ENCODE results near the gene KNOP1.
"Not testable (repeated sequence)": the region's sequence is repeated elsewhere in the genome, so short reads cannot be mapped to it uniquely, and the experiment has no call there.

The KNOP1 gene

DNA sequence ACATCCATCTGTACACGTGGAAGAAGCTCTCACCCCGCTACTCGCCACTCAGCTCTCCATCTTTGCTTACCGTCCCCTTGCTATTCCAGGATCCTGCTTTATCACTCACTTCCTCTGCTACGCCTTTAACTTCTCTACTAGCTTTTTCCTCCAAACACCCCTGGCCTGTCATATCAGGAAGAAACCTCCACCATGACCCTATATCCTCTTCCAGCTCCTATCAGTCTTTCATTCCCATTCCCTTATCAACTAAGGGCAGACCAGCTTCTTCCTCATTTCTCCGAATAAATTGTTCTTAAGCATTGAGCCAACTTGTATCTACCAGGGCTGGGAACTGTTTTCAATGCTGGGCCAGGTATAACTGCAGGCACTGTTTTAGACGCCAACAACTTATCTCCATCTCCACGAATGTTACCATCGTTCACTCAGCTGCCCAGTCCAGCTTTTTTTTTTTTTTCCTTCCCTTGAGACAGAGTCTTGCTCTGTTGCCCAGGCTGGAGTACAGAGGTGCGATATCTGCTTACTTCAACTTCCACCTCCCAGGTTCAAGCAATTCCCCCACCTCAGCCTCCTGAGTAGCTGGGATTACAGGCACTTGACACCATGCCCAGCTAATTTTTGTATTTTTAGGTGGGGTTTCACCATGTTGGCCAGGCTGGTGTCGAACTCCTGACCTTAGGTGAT lies 4.4 kb upstream of the KNOP1 start:
- H3K4me3 ChIP-seq (ENCODE audit: low read length) = no peak overlapping the region
- no peaks in the 10 kb centered on the region for H3K9me2 ChIP-seq (replicated peaks; ENCODE audit: control insufficient read depth, low read length)
- no peak overlapping the region for H3K27ac ChIP-seq (ENCODE audit: low read depth, low read length)
- H3K36me3 ChIP-seq (ENCODE audit: control insufficient read depth, low read length) = peaks cover 5% of the 10 kb centered on the region
- no peaks in the 10 kb centered on the region for H4K20me1 ChIP-seq (ENCODE audit: control insufficient read depth, insufficient read depth, low read depth, low read length)
- H3F3A ChIP-seq (ENCODE audit: control insufficient read depth, insufficient read depth) = no peaks in the 10 kb centered on the region
- TF ChIP-seq, protein P1, sequence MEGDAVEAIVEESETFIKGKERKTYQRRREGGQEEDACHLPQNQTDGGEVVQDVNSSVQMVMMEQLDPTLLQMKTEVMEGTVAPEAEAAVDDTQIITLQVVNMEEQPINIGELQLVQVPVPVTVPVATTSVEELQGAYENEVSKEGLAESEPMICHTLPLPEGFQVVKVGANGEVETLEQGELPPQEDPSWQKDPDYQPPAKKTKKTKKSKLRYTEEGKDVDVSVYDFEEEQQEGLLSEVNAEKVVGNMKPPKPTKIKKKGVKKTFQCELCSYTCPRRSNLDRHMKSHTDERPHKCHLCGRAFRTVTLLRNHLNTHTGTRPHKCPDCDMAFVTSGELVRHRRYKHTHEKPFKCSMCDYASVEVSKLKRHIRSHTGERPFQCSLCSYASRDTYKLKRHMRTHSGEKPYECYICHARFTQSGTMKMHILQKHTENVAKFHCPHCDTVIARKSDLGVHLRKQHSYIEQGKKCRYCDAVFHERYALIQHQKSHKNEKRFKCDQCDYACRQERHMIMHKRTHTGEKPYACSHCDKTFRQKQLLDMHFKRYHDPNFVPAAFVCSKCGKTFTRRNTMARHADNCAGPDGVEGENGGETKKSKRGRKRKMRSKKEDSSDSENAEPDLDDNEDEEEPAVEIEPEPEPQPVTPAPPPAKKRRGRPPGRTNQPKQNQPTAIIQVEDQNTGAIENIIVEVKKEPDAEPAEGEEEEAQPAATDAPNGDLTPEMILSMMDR (IDR thresholded peaks at IDR 0.05; ENCODE audit: low read depth, low read length, poor library complexity, severe bottlenecking) = no peak
- no peaks in the 10 kb centered on the region for H3K27me3 ChIP-seq (ENCODE audit: control insufficient read depth, low read length)
- peaks cover 8% of the 10 kb centered on the region for H3K4me1 ChIP-seq (ENCODE audit: control insufficient read depth, low read length)
- peaks cover 10% of the 10 kb centered on the region for H3K79me2 ChIP-seq (ENCODE audit: control insufficient read depth, low read length)
- H3K4me2 ChIP-seq (ENCODE audit: low read length) = no peak overlapping the region
- H3K9me3 ChIP-seq (ENCODE audit: control insufficient read depth, insufficient read depth, low read length) = no peaks in the 10 kb centered on the region

DNA sequence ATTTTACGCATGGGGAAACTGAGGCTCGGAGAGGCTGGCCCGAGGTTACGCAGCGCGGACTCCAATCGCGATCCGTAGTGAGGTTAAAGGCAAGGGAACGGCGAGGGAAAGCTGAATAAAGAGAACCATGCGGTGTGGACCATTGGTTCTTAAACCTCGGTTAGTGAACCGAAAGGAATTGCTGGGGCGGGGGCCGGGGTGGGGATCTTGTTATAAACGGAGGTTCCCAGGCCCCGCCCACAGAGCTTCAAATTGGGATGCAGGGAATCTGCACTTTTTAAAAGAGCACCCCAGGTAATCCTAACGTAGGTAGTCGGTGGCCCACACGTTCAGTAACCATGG lies 568 bp upstream of the KNOP1 start:
- Histone ChIP-seq H3K36me3 (ENCODE audit: control insufficient read depth, low read length) (peaks cover 30% of the 10 kb centered on the region), H3K9me2 (replicated peaks; ENCODE audit: control insufficient read depth, low read length) (no peaks in the 10 kb centered on the region), H3K27me3 (ENCODE audit: control insufficient read depth, low read length) (no peaks in the 10 kb centered on the region), H3K27ac (ENCODE audit: low read depth, low read length) (no peak overlapping the region), H3K79me2 (ENCODE audit: control insufficient read depth, low read length) (peaks cover 48% of the 10 kb centered on the region), H4K20me1 (ENCODE audit: control insufficient read depth, insufficient read depth, low read depth, low read length) (peaks cover 5% of the 10 kb centered on the region; the same call in 1 of the 2 replicates), H3K4me1 (ENCODE audit: control insufficient read depth, low read length) (peaks cover 22% of the 10 kb centered on the region), H3K9me3 (ENCODE audit: control insufficient read depth, insufficient read depth, low read length) (no peaks in the 10 kb centered on the region), H3K4me2 (ENCODE audit: low read length) (peak overlapping the region; percentile 73), H3F3A (ENCODE audit: control insufficient read depth, insufficient read depth) (no peaks in the 10 kb centered on the region), H3K4me3 (ENCODE audit: low read length) (peak overlapping the region; percentile 98)
- no peak for TF ChIP-seq EZH2phosphoT487 (IDR thresholded peaks at IDR 0.05; ENCODE audit: borderline replicate concordance, low read length)
- TF ChIP-seq, protein P1 (IDR thresholded peaks at IDR 0.05; ENCODE audit: low read depth, low read length, poor library complexity, severe bottlenecking) = no peak

DNA sequence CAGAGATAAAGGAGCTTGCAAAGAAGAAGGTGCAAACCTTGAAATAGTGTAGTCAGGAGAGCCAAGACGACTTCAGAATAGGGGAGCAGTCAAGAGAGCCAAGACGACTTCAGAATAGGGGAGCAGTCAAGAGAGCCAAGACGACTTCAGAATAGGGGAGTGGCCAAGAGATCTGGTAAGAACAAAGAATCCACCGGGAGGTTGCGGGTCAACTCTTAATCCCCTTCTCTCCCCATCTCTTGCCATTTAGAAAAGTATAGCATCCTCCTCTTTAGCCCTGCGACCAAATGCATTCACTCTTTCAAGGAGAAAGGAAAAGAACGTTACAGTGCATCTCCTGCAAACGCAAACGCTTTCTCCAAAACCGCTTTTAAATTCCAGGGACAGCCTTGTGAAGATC lies 713 bp downstream of the KNOP1 start:
- Histone ChIP-seq H3K4me2 (ENCODE audit: low read length) (peak overlapping the region; percentile 73), H3K4me3 (ENCODE audit: low read length) (peak overlapping the region; percentile 98), H3K27me3 (ENCODE audit: control insufficient read depth, low read length) (no peaks in the 10 kb centered on the region), H3K9me3 (ENCODE audit: control insufficient read depth, insufficient read depth, low read length) (no peaks in the 10 kb centered on the region), H3K79me2 (ENCODE audit: control insufficient read depth, low read length) (peaks cover 61% of the 10 kb centered on the region), H3K9me2 (replicated peaks; ENCODE audit: control insufficient read depth, low read length) (no peaks in the 10 kb centered on the region), H3K36me3 (ENCODE audit: control insufficient read depth, low read length) (peaks cover 43% of the 10 kb centered on the region), H3K27ac (ENCODE audit: low read depth, low read length) (peak overlapping the region; percentile 45), H4K20me1 (ENCODE audit: control insufficient read depth, insufficient read depth, low read depth, low read length) (peaks cover 5% of the 10 kb centered on the region; the same call in 1 of the 2 replicates), H3F3A (ENCODE audit: control insufficient read depth, insufficient read depth) (no peaks in the 10 kb centered on the region), H3K4me1 (ENCODE audit: control insufficient read depth, low read length) (peaks cover 22% of the 10 kb centered on the region)
- TF ChIP-seq, protein P1 (IDR thresholded peaks at IDR 0.05; ENCODE audit: low read depth, low read length, poor library complexity, severe bottlenecking) = no peak
- TF ChIP-seq EZH2phosphoT487 (IDR thresholded peaks at IDR 0.05; ENCODE audit: borderline replicate concordance, low read length) = no peak

DNA sequence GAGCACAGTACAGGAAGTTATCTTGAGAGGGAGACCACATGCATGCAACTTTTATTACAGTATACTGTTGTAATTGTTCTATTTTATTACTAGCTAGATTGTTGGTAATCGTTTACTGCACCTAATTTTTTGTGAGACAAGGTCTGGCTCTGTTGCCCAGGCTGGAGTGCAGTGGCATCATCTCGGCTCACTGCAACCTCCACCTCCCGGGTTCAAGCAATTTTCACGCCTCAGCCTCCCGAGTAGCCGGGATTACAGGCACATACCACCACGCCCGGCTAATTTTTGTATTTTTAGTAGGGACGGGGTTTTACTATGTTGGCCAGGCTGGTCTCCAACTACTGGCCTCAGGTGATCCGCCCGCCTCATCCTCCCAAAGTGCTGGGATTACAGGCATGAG lies 1.3 kb downstream of the KNOP1 start:
- not testable (repeated sequence) for H3K9me3 ChIP-seq (ENCODE audit: control insufficient read depth, insufficient read depth, low read length); H3F3A ChIP-seq (ENCODE audit: control insufficient read depth, insufficient read depth); H3K27ac ChIP-seq (ENCODE audit: low read depth, low read length); H3K9me2 ChIP-seq (replicated peaks; ENCODE audit: control insufficient read depth, low read length); H4K20me1 ChIP-seq (ENCODE audit: control insufficient read depth, insufficient read depth, low read depth, low read length); H3K27me3 ChIP-seq (ENCODE audit: control insufficient read depth, low read length)
- Histone ChIP-seq H3K36me3 (ENCODE audit: control insufficient read depth, low read length) (peaks cover 48% of the 10 kb centered on the region), H3K4me1 (ENCODE audit: control insufficient read depth, low read length) (peaks cover 22% of the 10 kb centered on the region), H3K79me2 (ENCODE audit: control insufficient read depth, low read length) (peaks cover 66% of the 10 kb centered on the region), H3K4me3 (ENCODE audit: low read length) (peak overlapping the region; percentile 98), H3K4me2 (ENCODE audit: low read length) (peak overlapping the region; percentile 73)

Measured in DOHH2 (cell line).